Left lung (tissue), 10 donors: ENCODE results near the gene XPO4. TPM values are rescaled to one million over a fixed set of nuclear protein-coding genes. Genes with fewer than 3 reads are reported as not detected.

Experiments
- ATAC-seq: fragments of 200-7000 bp; cut with Tn5 transposase; one replicate; pipeline ENCODE4 v1.9.1; 2020; ENCODE audit warnings: moderate library complexity
- DNase-seq, 4 donors: peaks; one replicate each; pipeline ENCODE4 v3.0.0-alpha.2; 2013 to 2020
- H3K27ac ChIP-seq, 2 donors: fragments of 200-600 bp; sonication (generic) in 1 of 2; one replicate each; pipeline versions ENCODE4 v1.5.0 to v1.8.0; 2020 to 2021
- H3K27me3 ChIP-seq, 2 donors: fragments of 200-600 bp; sonication (generic) in 1 of 2; one replicate each; pipeline versions ENCODE4 v1.5.0 to v1.8.0; 2020 to 2021
- H3K36me3 ChIP-seq, 2 donors: fragments of 200-600 bp; sonication (generic) in 1 of 2; one replicate each; pipeline versions ENCODE4 v1.5.0 to v1.8.0; 2020 to 2021
- H3K4me1 ChIP-seq, 2 donors: fragments of 200-600 bp; one replicate each; pipeline ENCODE4 v1.8.0; 2021
- H3K4me3 ChIP-seq, 2 donors: fragments of 200-600 bp; sonication (generic) in 1 of 2; one replicate each; pipeline versions ENCODE4 v1.5.0 to v1.8.0; 2020 to 2021; ENCODE audit warnings: mild to moderate bottlenecking in 1 of 2
- H3K9me3 ChIP-seq, 2 donors: fragments of 200-600 bp; sonication (generic) in 1 of 2; one replicate each; pipeline versions ENCODE4 v1.5.0 to v1.8.0; 2020 to 2021
- intact Hi-C, 2 donors: fragments of 100-400 bp; cut with DNase I; formaldehyde crosslinking; loops; one replicate each; pipeline versions ENCODE4 v1.11.2 to v1.14.2; 2022
- polyA plus RNA-seq, 6 donors: library from polyadenylated mRNA; unstranded; fragments of 120-200 nt; gene quantifications; one replicate each; pipeline ENCODE4 v1.2.1, GENCODE V29; 2013; ENCODE audit not compliant: insufficient read length in 6 of 6
- total RNA-seq, 2 donors: library from RNA; stranded (reverse); fragmentation: NEBNext Ultra II Directional; extraction: Animal tissue kit (Norgen Biotek cat#: 25700); gene quantifications; one replicate each; pipeline ENCODE4 v1.2.1, GENCODE V29; 2021
- TF ChIP-seq, protein P1 (sequence below), 2 donors: fragments of 200-600 bp; sonication (generic) in 1 of 2; IDR thresholded peaks; one replicate each; pipeline versions ENCODE4 v1.5.0 to v1.8.0; 2021; ENCODE audit warnings: antibody characterized with exemption in 2 of 2
- donor health status: DM: no; HTN: yes; CAD: no.
- donor health status: DM: no; HTN: no; CAD: no.

XPO4 gene
- total and polyA plus RNA-seq, 8 donors: 18.3 to 24.8 (median 19.4) TPM

DNA sequence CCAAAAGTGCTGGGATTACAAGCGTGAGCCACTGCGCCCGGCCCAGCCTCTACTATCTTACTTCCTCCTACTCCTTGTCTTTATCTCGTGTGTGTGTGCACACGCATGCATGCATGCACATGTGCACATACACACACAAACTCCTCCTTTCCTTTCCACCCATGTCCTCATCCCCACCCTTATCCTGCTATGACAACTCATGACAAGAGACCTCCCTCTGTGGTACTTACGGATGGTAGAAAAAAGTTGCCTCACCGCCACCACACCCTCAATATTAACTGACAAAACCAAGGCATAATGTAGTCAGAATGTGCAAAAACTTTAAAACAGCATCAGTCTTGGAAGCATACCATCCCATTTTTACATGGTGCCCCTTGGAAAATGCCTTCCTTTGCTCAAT is 112.9 kb downstream of the XPO4 start:
- peaks cover 0 to 39% of the 10 kb centered on the region in 2 donors for H3K36me3 ChIP-seq
- intact Hi-C loops: no loop called here

DNA sequence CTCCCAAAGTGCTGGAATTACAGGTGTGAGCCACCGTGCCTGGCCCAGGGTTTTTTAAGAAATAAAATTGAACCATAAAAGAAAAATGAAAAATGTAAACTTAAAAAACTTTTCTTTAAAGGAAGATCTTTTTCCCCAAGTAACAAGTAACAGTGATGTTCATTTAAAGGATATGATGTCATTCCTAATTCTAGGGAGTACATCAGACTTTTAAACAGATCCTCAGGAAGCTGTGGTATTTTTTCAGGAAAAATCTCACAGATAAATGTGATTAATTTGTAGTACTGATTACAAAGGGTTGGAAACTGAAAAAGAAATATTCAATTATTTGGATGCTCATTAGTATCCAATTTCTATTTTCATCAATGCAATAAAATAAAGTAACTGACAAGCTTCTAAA is 114.2 kb downstream of the XPO4 start:
- no peak for ATAC-seq
- peak overlapping the region in 1 of 2 donors; percentile 11 for H3K27ac ChIP-seq
- H3K36me3 ChIP-seq: peaks cover 0 to 34% of the 10 kb centered on the region in 2 donors
- H3K4me3 ChIP-seq: no peak overlapping the region
- no peak for DNase-seq
- no peaks in the 10 kb centered on the region for H3K4me1 ChIP-seq
- no peaks in the 10 kb centered on the region for H3K27me3 ChIP-seq
- intact Hi-C loops: no loop called here
- TF ChIP-seq, protein P1, sequence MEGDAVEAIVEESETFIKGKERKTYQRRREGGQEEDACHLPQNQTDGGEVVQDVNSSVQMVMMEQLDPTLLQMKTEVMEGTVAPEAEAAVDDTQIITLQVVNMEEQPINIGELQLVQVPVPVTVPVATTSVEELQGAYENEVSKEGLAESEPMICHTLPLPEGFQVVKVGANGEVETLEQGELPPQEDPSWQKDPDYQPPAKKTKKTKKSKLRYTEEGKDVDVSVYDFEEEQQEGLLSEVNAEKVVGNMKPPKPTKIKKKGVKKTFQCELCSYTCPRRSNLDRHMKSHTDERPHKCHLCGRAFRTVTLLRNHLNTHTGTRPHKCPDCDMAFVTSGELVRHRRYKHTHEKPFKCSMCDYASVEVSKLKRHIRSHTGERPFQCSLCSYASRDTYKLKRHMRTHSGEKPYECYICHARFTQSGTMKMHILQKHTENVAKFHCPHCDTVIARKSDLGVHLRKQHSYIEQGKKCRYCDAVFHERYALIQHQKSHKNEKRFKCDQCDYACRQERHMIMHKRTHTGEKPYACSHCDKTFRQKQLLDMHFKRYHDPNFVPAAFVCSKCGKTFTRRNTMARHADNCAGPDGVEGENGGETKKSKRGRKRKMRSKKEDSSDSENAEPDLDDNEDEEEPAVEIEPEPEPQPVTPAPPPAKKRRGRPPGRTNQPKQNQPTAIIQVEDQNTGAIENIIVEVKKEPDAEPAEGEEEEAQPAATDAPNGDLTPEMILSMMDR (IDR thresholded peaks at IDR 0.05): no peak
- H3K9me3 ChIP-seq: no peaks in the 10 kb centered on the region

More for the DNA sequence above, 112.9 kb downstream of the XPO4 start:
- Histone ChIP-seq H3K9me3 (no peaks in the 10 kb centered on the region), H3K27ac (peak overlapping the region in 1 of 2 donors; percentile 30), H3K4me1 (no peaks in the 10 kb centered on the region), H3K4me3 (no peak overlapping the region), H3K27me3 (no peaks in the 10 kb centered on the region)
- no peak for DNase-seq
- no peak for ATAC-seq
- TF ChIP-seq, protein P1 (IDR thresholded peaks at IDR 0.05): no peak

DNA sequence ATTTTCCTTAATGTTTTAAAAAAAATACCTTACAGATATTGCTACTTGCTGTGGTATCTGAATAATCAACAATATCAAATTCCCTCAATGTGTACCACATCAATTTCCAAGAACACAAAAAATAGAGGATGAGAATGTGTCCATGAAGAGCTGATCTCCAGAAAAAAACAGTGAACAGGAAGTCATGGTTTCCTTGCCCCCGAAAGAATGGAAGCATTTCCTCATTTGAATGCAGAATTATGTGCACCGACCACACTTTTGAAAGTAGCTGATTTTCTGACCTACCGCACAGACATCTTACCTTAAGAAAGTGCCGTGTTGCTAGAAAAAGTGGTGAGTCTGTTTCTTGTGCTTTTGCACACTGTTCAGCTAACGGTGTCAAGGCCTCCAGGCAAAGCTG is 115.4 kb downstream of the XPO4 start:
- TF ChIP-seq, protein P1 (IDR thresholded peaks at IDR 0.05): no peak
- Histone ChIP-seq H3K9me3 (no peaks in the 10 kb centered on the region), H3K27ac (no peak overlapping the region), H3K4me1 (no peaks in the 10 kb centered on the region), H3K27me3 (no peaks in the 10 kb centered on the region), H3K36me3 (peaks cover 0 to 41% of the 10 kb centered on the region in 2 donors), H3K4me3 (no peak overlapping the region)
- intact Hi-C loops: no loop called here
- no peak for DNase-seq
- ATAC-seq: no peak

DNA sequence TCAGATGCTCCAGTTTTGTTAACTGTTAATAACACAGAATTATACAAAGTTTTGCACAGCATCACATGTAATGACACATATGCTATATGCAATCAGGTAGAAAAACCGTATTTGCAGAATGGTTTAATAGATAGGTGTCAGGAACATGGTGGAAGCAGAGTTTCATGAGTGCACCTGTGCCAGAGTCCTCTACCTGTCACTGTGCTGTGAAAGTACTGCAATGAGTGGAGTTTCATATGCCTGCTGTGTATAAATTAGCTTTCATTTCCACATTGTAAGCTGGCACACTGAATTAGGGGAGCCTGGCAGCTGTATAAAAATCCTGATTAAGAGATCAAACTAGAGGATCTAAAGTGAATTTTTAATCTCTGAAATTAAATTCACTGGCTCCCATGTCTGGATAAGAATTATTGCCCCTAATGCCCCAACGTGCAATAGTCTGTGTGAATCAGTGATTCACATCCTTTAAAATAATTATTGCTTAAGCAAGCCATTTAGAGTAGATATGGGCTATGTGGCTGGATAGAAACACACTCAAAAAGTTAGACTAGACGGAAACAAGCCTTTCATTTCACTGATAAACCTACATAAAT is 120.3 kb downstream of the XPO4 start:
- H3K36me3 ChIP-seq: peaks cover 0 to 33% of the 10 kb centered on the region in 2 donors
- no peaks in the 10 kb centered on the region for H3K9me3 ChIP-seq
- H3K4me1 ChIP-seq: no peaks in the 10 kb centered on the region
- DNase-seq (no peak), ATAC-seq (no peak)
- H3K4me3 ChIP-seq: no peak overlapping the region
- H3K27ac ChIP-seq: no peak overlapping the region
- no peaks in the 10 kb centered on the region for H3K27me3 ChIP-seq
- intact Hi-C loops: no loop called here
- TF ChIP-seq, protein P1 (IDR thresholded peaks at IDR 0.05): no peak

DNA sequence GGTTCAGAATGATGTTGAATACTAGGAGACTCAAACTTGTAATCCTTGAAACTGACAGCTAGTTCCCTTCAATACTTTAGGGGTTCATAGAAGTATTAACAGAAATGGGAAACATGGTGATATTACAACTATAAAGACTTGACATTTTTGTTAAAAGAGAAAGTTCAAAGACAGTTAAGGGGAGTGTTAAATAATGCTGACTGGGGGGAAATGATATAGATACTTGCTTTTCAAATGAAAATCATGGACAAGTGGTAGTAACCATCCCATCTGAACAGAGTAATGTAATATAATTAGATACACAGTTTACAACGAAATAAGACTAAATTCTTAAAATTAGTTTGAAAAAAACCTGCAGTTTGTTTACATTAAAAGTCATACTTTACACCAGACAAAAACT is 122.2 kb downstream of the XPO4 start:
- H3K4me1 ChIP-seq: no peaks in the 10 kb centered on the region
- TF ChIP-seq, protein P1 (IDR thresholded peaks at IDR 0.05): no peak
- intact Hi-C loops: no loop called here
- no peak for ATAC-seq
- no peak overlapping the region for H3K27ac ChIP-seq
- H3K27me3 ChIP-seq: no peaks in the 10 kb centered on the region
- H3K9me3 ChIP-seq: no peaks in the 10 kb centered on the region
- H3K4me3 ChIP-seq: no peak overlapping the region
- DNase-seq: no peak
- peaks cover 0 to 25% of the 10 kb centered on the region in 2 donors for H3K36me3 ChIP-seq
